ENCODE measurements around the gene PTGES2. TPM values are rescaled to one million over a fixed set of nuclear protein-coding genes. Genes with fewer than 3 reads are reported as not detected.
A peak's percentile ranks its signal among the peaks of the same experiment; 100 is the strongest.
"Not testable (repeated sequence)": the region's sequence is repeated elsewhere in the genome, so short reads cannot be mapped to it uniquely, and the experiment has no call there.

Gene PTGES2
- polyA plus RNA-seq, 4 donors = 40.7 to 66.7 (median 44.3) TPM

DNA sequence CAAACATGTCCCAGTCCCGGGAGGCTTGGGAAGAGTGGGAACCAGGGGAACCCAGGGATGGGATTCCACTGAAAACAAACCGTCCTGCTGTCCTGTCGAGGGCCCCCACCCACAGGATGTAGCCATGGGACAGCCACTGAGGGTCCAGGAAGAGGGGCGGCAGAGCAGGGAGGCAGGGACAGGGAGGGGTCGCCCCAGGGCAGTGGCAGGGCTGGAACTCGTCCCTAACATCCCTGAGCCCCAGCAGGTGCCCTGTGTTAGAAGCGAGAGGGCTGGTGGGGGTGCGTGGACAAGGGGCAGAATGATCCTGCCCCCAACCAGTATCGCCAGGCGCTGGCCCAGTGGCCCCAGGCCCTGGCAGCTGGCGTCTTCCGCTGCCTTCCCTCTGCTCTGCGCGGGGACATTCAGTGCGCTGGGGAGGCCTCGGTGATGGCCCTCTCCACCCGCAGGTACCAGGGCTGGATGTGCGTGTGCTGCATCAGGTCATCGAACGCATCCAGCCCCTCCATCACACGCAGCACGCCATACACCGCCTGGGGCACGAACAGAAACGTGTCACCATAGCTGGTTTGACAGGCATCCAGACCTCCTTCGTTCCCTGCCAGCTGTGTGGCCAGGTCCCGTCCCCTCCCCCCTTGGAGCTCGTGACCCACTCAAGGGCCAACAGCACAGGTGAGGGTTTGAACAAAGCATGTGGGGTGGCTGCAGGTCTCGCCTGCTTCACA is 6.6 kb downstream of the PTGES2 start:
- DNase-seq (ENCODE audit: low read depth in 4 of 4, low spot score in 3 of 4) = no peak

DNA sequence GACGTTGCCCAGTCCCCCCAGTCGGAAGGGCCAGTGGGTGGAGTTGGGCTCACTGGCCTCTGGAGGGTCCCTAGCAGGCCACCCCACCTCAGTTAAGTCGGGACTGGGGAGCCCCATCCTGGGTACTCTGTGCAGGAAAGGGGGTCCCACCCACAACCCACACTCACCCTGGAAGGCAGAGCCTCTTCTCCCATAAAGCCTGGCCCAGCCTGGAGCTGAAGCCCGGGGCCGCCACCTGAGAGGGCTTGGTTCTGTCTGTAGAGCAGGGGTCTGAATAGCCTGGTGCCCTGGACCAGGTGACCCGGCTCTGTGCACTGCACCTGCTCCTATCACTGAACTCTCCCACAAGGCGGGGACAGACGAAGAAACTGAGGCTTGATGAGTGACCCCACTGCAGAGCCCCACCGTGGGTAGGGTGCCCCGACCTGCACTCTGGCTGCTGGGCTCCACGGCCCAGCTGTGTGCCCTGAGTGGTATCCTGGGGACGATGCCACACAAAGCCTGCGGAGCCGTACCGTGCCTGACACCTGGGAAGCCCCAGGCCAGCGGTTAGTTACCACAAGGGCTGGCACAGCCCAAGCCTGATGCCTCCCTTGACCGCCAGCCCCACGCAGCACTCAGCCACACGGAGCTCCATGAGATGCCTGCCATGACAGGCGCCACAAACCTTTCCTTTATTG is 7.3 kb downstream of the PTGES2 start:
- no peak for DNase-seq (ENCODE audit: low read depth in 4 of 4, low spot score in 3 of 4)

DNA sequence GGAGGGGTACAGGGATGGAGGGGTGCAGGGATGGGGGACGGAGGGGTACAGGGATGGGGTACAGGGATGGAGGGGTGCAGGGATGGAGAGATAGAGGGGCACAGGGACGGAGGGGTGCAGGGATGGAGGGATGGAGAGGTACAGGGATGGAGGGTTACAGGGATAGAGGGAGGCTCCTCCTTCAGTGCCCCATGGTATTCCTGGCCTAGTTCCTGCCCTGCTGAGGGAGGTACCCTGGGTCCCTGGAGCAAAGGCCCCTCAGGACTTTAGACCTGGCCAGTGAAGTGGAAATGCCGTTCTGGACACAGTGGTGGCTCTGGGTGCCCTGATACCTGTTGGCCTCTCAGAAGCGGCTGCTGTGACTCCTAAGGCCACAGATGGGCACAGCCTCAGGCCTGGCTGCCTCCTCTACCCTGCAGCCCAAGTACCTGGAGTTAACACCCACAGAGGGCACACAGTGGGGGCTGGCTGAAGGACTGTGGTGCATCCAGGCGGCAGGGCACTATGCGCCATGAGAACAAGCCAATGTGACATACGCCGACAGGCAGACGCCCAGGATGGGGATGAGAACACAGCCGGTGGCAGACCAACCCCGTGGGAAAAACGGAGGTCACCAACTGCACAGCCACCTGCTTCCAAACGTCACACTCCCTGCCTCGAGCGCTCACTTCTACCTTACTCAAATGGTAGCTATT is 8.4 kb downstream of the PTGES2 start:
- DNase-seq (ENCODE audit: low read depth in 4 of 4, low spot score in 3 of 4) = no peak

DNA sequence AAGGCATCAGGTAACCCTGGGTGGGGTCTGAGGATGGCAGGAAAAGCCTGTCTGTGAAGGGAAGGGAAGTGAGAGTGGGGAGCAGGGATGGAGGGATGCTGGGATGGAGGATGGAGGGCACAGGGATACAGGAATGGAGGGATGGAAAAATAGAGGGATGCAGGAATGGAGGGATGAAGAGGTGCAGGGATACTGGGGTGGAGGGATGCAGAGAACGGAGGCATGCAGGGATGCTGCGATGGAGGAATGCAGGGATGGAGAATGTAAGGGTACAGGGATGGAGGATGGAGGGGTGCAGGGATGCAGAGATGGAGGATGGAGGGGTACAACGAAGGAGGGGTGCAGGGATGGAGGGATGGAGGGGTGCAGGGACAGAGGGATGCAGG is 9.1 kb downstream of the PTGES2 start:
- no peak for DNase-seq (ENCODE audit: low read depth in 4 of 4, low spot score in 3 of 4)

DNA sequence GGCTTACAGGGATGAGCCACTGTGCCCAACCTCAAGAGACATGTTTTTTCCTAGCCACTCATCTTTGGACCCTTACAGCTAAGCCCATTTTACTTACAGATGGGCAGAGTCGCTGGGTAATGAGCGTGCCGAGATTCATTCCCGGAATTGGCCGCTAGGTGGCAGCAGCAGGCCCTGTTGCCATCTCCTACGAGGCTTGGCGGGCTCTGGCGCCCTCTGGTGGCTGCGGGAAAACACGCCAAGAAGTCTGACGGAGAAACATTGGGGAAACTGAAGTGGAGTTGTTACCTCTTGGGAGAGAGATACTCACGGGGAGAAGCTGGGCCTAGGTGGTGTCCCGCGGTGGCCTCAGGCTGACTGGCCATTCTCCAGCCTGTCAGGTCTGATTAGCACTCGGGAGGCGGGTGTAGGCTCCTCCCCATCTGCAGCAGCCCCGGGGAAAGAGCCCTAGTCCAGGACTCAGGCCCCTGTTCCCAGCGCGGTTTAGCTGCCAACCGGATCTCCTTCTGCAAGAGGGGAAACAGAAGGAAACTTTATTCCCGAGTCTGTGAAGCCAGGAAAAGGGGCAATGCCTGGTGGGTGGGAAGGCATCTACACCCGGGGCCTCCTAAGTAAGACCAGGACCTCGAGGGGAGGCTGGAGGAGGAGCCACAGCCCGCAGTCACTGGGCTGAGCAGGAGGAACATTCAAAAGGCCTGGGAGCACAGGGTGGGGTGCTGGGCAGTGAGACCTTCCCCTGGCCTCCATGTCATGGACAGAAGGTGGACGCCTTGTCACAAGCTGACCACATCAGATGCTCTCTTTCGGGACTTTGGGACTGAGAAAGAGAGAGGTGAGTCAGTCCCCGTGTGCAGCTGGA is 9.7 kb downstream of the PTGES2 start:
- DNase-seq (ENCODE audit: low read depth in 4 of 4, low spot score in 3 of 4) = peak; percentile 78 to 89 (median 80)

DNA sequence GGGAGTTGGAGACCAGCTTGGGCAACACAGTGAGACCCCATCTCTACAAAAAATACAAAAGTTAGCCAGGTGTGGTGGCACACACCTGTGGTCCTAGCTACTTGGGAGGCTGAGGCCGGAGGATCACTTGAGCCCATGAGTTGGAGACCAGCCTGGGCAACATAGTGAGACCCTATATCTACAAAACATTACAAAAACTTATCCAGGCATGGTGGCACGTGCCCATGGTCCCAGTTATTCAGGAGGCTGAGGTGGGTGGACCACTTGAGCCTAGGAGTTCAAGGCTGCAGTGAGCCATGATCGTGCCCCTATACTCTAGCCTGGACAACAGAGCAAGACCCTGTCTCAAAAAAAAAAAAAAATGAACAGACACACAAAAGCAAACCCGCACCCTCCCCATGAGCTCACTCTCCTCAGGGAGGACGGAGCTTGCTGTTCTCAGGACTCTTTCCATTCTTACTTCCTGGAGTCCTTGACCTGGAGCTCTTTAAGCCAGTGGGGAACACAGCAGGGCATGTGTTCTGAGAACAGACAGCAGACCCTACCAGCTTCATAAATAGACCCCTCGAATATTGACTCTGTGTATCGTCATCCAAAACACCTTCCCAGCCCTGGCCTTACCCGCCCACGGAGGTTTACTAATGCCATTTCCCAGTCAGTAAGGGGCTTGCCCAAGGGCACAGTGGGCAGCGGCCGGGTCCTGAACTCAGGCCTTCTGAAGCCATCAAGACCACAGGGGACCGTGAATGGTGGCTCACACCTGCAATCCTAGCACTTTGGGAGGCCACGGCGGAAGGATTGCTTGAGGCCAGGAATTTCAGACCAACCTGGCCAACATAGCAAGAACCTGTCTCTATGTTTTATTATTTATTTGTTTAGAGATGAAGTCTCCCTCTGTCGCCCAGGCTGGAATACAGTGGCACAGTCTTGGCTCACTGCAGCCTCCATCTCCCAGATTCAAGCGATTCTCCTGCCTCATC is 11.1 kb downstream of the PTGES2 start:
- no peak for DNase-seq (ENCODE audit: low read depth in 4 of 4, low spot score in 3 of 4)

DNA sequence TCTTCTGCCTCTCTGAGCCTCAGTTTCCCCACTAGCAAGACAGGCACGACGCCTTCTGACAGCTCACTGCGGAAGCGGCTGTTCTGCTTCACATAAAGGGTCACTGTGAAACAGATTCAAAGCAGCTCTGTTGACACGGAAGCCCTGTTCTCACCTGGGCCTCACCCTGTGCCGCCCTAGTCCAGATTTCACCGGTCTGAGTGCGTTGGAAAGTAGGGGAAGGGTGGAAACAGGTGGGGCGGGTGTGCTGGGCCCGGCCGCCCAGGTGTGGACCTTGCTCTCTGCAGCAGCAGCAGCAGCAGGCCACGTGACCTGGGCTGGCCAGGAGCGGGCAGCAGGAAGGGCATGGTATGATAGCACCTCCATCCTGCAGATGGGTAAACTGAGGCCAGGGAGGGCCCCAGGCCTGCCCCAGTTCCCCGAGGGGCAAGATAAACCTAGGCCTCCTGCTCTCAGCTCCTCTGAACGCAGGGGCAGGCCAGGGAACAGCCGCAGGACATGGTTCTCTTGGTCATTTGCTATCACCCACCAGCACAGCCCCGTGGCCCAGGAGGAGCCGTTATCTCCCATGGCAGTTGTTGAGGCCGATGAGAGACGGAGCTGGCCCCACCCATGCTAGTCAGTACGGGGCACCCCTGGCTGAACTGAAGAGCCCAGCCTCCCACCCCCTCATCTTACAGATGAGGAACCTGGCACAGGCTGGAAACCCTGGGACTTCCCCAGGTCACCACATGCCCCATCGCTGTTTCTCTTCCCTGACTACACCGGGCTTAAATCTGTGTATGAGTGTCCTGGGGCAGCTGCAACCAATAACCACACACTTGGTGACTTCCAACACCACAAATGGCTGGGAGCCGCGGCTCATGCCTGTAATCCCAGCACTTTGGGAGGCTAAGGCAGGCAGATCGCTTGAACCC is 12.1 kb downstream of the PTGES2 start:
- no peak for DNase-seq (ENCODE audit: low read depth in 4 of 4, low spot score in 3 of 4)

DNA sequence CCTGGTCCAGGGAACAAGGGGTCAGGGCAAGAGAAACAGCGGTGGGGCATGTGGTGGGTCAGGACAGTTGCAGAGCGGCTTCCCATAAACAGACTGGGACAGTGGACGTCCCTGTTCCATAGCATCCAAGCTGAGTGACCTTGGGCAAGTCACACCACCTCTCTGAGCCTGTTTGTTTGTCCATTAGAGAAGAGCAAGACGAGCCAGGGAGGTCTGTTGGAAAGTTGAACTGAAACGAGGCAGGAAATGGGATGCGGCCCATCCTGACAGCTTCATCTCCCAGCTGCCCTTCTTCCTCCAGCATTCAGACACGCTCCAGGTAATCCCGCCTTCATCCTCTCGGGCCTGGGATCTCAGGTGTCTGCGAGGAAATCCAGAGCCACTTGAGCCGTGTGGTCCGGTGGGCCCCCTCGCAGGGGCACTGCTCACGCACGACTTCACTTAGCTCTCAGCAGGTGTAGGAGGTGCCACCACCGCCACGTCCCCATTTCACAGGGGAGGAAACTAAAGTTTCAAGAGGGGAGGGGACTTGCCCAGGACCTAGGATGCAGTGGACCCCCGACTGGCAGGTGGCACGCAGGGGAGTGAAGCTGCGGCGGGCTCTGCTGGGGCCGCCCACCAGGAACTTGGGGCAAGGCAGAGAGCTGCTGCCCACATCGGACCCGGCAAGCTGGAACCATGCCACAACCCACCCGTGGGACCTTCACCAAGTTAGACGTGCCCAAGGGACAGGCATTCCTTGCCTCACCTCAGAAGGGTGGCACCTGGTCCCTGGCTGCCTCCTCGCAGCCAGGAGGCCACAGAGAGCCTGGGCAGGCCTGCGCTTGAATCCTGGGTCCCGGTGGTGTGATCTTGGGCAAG is 13.0 kb downstream of the PTGES2 start:
- DNase-seq (ENCODE audit: low read depth in 4 of 4, low spot score in 3 of 4) = no peak

DNA sequence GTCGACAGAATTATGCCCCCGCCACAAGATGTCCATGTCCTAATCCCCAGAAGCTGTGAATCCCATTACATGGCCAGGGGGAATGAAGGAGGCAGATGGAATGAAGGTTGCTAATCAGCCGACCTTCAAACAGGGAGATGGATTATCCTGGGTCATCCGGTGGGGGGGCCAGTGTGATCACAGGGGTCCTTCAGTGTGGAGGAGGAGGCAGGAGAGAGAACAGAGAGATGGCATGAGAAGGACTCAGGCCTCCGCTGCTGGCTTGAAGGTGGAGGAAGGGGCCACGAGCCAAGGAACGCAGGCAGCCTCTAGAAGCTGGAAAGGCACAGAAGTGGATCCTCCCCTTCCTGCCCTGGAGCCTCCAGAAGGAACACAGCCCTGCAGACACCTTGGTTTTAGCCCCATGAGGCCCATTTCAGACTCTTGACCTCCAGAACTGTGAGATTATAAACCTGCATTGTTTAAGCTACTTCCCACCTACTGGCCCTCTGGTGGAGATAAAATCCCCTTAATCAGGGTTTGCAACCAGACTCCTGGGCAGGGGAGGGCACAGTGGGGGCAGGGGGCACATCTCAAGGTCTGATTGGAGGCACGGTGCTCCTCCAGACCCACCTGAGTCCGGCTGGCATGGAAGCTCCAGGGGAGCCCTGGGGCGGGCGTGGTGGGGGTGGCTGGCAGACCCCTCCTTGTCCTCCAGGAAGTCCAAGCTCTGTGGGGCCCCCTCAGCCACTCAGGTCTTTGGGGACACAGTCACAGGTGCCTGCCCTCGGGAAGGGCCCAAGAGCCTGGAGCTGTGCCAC is 13.8 kb downstream of the PTGES2 start:
- no peak for DNase-seq (ENCODE audit: low read depth in 4 of 4, low spot score in 3 of 4)

DNA sequence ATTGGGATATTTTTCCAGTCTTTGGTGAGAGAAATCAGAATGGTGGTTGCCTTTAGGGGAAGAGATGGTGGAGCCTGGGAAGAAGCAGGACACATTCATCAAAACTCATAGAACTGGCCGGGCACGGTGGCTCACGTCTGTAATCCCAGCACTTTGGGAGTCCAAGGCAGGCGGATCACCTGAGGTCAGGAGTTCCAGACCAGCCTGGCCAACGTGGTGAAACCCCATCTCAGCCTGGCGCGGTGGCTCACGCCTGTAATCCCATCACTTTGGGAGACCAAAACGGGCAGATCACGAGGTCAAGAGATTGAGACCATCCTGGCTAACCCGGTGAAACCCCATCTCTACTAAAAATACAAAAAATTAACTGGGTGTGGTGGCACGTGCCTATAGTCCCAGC is 15.8 kb downstream of the PTGES2 start:
- DNase-seq (ENCODE audit: low read depth in 4 of 4, low spot score in 3 of 4) = not testable (repeated sequence)

DNA sequence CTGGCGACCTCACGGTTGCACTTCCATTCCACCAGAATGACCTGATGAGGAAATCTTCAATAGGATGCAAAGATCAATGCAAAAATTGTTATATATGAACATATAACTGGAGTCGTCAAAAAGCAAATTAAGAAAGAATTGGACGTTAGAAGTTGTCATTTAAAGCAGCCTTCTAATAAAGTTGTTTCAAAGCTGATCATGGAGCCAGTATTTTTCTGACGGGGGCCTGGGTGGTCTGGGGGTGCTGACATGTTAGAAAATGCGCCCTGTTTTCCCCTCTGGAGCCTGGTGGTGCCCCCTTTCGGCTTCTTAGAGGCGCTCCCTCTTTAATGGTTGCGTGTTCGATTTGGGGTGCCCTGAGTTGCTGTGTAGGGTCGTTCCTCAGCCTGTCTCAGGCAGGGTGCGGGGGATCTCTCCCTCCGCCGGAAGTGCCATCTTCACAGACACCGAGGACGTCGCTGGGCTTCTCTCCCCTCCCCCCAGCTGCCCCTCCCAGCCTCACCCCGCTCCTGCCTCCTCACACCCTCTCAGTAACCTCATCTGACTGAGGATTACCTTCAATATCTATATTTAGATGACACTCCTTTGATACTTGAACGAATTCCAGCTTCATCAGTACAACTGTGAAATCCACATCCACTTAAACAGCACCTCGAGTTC is 18.3 kb downstream of the PTGES2 start:
- DNase-seq (ENCODE audit: low read depth in 4 of 4, low spot score in 3 of 4) = no peak

DNA sequence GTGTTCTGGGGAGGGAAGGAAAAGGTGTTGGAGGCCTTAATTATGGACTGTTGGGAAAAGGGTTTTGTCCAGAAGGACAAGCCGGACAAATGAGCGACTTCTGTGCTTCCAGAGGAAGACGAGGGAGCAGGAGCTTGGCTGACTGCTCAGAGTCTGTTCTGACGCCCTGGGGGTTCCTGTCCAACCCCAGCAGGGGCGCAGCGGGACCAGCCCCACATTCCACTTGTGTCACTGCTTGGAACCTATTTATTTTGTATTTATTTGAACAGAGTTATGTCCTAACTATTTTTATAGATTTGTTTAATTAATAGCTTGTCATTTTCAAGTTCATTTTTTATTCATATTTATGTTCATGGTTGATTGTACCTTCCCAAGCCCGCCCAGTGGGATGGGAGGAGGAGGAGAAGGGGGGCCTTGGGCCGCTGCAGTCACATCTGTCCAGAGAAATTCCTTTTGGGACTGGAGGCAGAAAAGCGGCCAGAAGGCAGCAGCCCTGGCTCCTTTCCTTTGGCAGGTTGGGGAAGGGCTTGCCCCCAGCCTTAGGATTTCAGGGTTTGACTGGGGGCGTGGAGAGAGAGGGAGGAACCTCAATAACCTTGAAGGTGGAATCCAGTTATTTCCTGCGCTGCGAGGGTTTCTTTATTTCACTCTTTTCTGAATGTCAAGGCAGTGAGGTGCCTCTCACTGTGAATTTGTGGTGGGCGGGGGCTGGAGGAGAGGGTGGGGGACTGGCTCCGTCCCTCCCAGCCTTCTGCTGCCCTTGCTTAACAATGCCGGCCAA is 19.1 kb downstream of the PTGES2 start:
- no peak for DNase-seq (ENCODE audit: low read depth in 4 of 4, low spot score in 3 of 4)

DNA sequence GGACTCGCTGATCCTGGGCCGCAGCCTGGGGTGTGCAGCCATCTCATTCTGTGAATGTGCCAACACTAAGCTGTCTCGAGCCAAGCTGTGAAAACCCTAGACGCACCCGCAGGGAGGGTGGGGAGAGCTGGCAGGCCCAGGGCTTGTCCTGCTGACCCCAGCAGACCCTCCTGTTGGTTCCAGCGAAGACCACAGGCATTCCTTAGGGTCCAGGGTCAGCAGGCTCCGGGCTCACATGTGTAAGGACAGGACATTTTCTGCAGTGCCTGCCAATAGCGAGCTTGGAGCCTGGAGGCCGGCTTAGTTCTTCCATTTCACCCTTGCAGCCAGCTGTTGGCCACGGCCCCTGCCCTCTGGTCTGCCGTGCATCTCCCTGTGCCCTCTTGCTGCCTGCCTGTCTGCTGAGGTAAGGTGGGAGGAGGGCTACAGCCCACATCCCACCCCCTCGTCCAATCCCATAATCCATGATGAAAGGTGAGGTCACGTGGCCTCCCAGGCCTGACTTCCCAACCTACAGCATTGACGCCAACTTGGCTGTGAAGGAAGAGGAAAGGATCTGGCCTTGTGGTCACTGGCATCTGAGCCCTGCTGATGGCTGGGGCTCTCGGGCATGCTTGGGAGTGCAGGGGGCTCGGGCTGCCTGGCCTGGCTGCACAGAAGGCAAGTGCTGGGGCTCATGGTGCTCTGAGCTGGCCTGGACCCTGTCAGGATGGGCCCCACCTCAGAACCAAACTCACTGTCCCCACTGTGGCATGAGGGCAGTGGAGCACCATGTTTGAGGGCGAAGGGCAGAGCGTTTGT is 19.9 kb downstream of the PTGES2 start:
- DNase-seq (ENCODE audit: low read depth in 4 of 4, low spot score in 3 of 4) = no peak

DNA sequence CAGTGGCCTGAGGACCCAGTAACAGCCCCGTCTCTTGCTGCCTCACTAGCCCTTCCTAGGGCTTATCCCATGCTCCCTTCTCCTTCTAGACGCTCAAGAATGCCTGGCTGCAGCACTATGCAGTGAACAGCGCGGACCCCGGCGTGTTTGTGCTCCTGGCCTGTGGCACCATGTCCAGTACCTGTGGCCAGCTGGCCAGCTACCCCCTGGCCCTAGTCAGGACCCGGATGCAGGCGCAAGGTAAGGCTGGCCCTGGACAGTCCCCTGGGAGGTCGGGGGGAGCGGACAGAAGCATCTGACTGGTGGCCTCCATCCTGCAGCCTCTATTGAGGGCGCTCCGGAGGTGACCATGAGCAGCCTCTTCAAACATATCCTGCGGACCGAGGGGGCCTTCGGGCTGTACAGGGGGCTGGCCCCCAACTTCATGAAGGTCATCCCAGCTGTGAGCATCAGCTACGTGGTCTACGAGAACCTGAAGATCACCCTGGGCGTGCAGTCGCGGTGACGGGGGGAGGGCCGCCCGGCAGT is 20.5 kb downstream of the PTGES2 start:
- DNase-seq (ENCODE audit: low read depth in 4 of 4, low spot score in 3 of 4) = no peak

All from right renal pelvis (tissue), 4 donors.